ENCODE measurements around the gene GPR155. TPM values are rescaled to one million over a fixed set of nuclear protein-coding genes. Genes with fewer than 3 reads are reported as not detected.

The GPR155 gene
- total RNA-seq, 1 experiment from 2014 or later, result 2.1 TPM

- Mint-ChIP-seq H3K36me3 (ENCODE audit: insufficient read depth, unreplicated experiment) (no peaks in the 10 kb centered on the region), H3K27me3 (ENCODE audit: unreplicated experiment) (peaks cover 13% of the 10 kb centered on the region), H3K4me1 (ENCODE audit: low read depth, unreplicated experiment) (no peaks in the 10 kb centered on the region), H3K4me3 (ENCODE audit: low read depth, unreplicated experiment) (no peak overlapping the region), H3K9me3 (ENCODE audit: low read depth, unreplicated experiment) (peaks cover 10% of the 10 kb centered on the region), H3K27ac (ENCODE audit: unreplicated experiment) (no peak overlapping the region)
- no peak for TF ChIP-seq CTCF (IDR thresholded peaks at IDR 0.05; ENCODE audit: unreplicated experiment)
- no TSS peak for BruUV-seq (replicated peaks)
- CTCF ChIA-PET, result no interaction called here
- no peak for DNase-seq
- intact Hi-C loops (cut with micrococcal nuclease; ENCODE audit: unreplicated experiment), result no loop called here
Measured at GRCh38 chr2:174527959-174528358, 41.1 kb upstream of the GPR155 start.

- Mint-ChIP-seq H3K4me3 (ENCODE audit: low read depth, unreplicated experiment) (no peak overlapping the region), H3K27me3 (ENCODE audit: unreplicated experiment) (peaks cover 13% of the 10 kb centered on the region), H3K36me3 (ENCODE audit: insufficient read depth, unreplicated experiment) (no peaks in the 10 kb centered on the region), H3K4me1 (ENCODE audit: low read depth, unreplicated experiment) (no peaks in the 10 kb centered on the region), H3K27ac (ENCODE audit: unreplicated experiment) (no peak overlapping the region), H3K9me3 (ENCODE audit: low read depth, unreplicated experiment) (peaks cover 10% of the 10 kb centered on the region)
- intact Hi-C loops (cut with micrococcal nuclease; ENCODE audit: unreplicated experiment), result no loop called here
- TF ChIP-seq CTCF (IDR thresholded peaks at IDR 0.05; ENCODE audit: unreplicated experiment), result no peak
- CTCF ChIA-PET, result interaction anchor here (0.6 kb wide), 1 partner anchor 64 kb away, joined by 3 read pairs; no protein-coding TSS in a partner anchor
- BruUV-seq (replicated peaks), result no TSS peak
- no peak for DNase-seq
Measured at GRCh38 chr2:174527101-174527721, 40.4 kb upstream of the GPR155 start.

GRCh38 chr2:174524527-174524926 is 37.7 kb upstream of the GPR155 start:
- Mint-ChIP-seq H3K27ac (ENCODE audit: unreplicated experiment) (no peak overlapping the region), H3K27me3 (ENCODE audit: unreplicated experiment) (peaks cover 37% of the 10 kb centered on the region), H3K4me3 (ENCODE audit: low read depth, unreplicated experiment) (no peak overlapping the region), H3K4me1 (ENCODE audit: low read depth, unreplicated experiment) (no peaks in the 10 kb centered on the region), H3K36me3 (ENCODE audit: insufficient read depth, unreplicated experiment) (no peaks in the 10 kb centered on the region), H3K9me3 (ENCODE audit: low read depth, unreplicated experiment) (peaks cover 10% of the 10 kb centered on the region)
- no peak for DNase-seq
- no TSS peak for BruUV-seq (replicated peaks)
- CTCF ChIA-PET, result no interaction called here
- intact Hi-C loops (cut with micrococcal nuclease; ENCODE audit: unreplicated experiment), result no loop called here
- no peak for TF ChIP-seq CTCF (IDR thresholded peaks at IDR 0.05; ENCODE audit: unreplicated experiment)

GRCh38 chr2:174522553-174522952 is 35.7 kb upstream of the GPR155 start:
- no peak overlapping the region for H3K4me3 Mint-ChIP-seq (ENCODE audit: low read depth, unreplicated experiment)
- peaks cover 8% of the 10 kb centered on the region for H3K9me3 Mint-ChIP-seq (ENCODE audit: low read depth, unreplicated experiment)

More at GRCh38 chr2:174522553-174522952, 35.7 kb upstream of the GPR155 start:
- CTCF ChIA-PET, result no interaction called here
- Mint-ChIP-seq H3K27me3 (ENCODE audit: unreplicated experiment) (peaks cover 44% of the 10 kb centered on the region), H3K4me1 (ENCODE audit: low read depth, unreplicated experiment) (no peaks in the 10 kb centered on the region), H3K27ac (ENCODE audit: unreplicated experiment) (no peak overlapping the region), H3K36me3 (ENCODE audit: insufficient read depth, unreplicated experiment) (no peaks in the 10 kb centered on the region)
- intact Hi-C loops (cut with micrococcal nuclease; ENCODE audit: unreplicated experiment), result loop anchor here (1.0 kb wide), 1 partner anchor 60 kb away; no protein-coding TSS in a partner anchor
- DNase-seq, result no peak
- TF ChIP-seq CTCF (IDR thresholded peaks at IDR 0.05; ENCODE audit: unreplicated experiment), result no peak
- no TSS peak for BruUV-seq (replicated peaks)

Data from Calu3 (cell line).